Measurements from ENCODE around the gene MYEOV. TPM values are rescaled to one million over a fixed set of nuclear protein-coding genes. Genes with fewer than 3 reads are reported as not detected.

The MYEOV gene
- total and polyA plus RNA-seq, 4 donors, result 0.79 to 0.90 TPM; not detected in 2

- Histone ChIP-seq H3K9me3 (ENCODE audit: control insufficient read depth in 4 of 4, low read length in 3 of 4) (no peaks in the 10 kb centered on the region), H3K27ac (ENCODE audit: low read depth in 1 of 2, low read length in 2 of 2) (no peak overlapping the region), H3K36me3 (ENCODE audit: control insufficient read depth in 4 of 4, insufficient read depth in 3 of 4, low read depth in 1 of 4, low read length in 3 of 4) (no peaks in the 10 kb centered on the region), H3K27me3 (ENCODE audit: control insufficient read depth in 4 of 4, insufficient read depth in 4 of 4, low read length in 3 of 4) (no peaks in the 10 kb centered on the region), H3K4me1 (ENCODE audit: control insufficient read depth in 4 of 4, insufficient read depth in 4 of 4, low read length in 3 of 4) (peaks cover 0 to 5% (median 0%) of the 10 kb centered on the region in 4 donors), H3K9ac (ENCODE audit: low read depth in 1 of 2, low read length in 2 of 2) (no peak overlapping the region), H3K4me3 (ENCODE audit: low read depth in 1 of 3, low read length in 3 of 3) (no peak overlapping the region)
- DNase-seq (ENCODE audit: low spot score), result no peak
- TF ChIP-seq FOXA2 (IDR thresholded peaks at IDR 0.05) (no peak), GABPA (IDR thresholded peaks at IDR 0.05 in 1 of 2, conservative IDR thresholded peaks at IDR 0.05 in 1 of 2) (no peak), ZBTB33 (IDR thresholded peaks at IDR 0.05) (no peak), RAD21 (IDR thresholded peaks at IDR 0.05) (no peak), FOXA1 (IDR thresholded peaks at IDR 0.05) (no peak), TAF1 (conservative IDR thresholded peaks at IDR 0.05) (no peak), SP1 (IDR thresholded peaks at IDR 0.05) (no peak), REST (IDR thresholded peaks at IDR 0.05) (no peak)
- WGBS, result 91% methylated on average over 11 of the region's 11 CpGs
Measured at GRCh38 chr11:69285766-69286165, 8.2 kb upstream of the MYEOV start.

GRCh38 chr11:69286374-69287371 lies 7.3 kb upstream of the MYEOV start:
- 85% methylated on average over 38 of the region's 38 CpGs for WGBS
- H3K9me3 ChIP-seq (ENCODE audit: control insufficient read depth in 4 of 4, low read length in 3 of 4), result no peaks in the 10 kb centered on the region
- no peaks in the 10 kb centered on the region for H3K36me3 ChIP-seq (ENCODE audit: control insufficient read depth in 4 of 4, insufficient read depth in 3 of 4, low read depth in 1 of 4, low read length in 3 of 4)
- no peak for DNase-seq (ENCODE audit: low spot score)
- H3K4me1 ChIP-seq (ENCODE audit: control insufficient read depth in 4 of 4, insufficient read depth in 4 of 4, low read length in 3 of 4), result peaks cover 0 to 5% (median 0%) of the 10 kb centered on the region in 4 donors
- H3K27ac ChIP-seq (ENCODE audit: low read depth in 1 of 2, low read length in 2 of 2), result no peak overlapping the region
- H3K27me3 ChIP-seq (ENCODE audit: control insufficient read depth in 4 of 4, insufficient read depth in 4 of 4, low read length in 3 of 4), result no peaks in the 10 kb centered on the region
- no peak overlapping the region for H3K9ac ChIP-seq (ENCODE audit: low read depth in 1 of 2, low read length in 2 of 2)
- no peak overlapping the region for H3K4me3 ChIP-seq (ENCODE audit: low read depth in 1 of 3, low read length in 3 of 3)
- TF ChIP-seq MAX (IDR thresholded peaks at IDR 0.05) (no peak), RAD21 (IDR thresholded peaks at IDR 0.05) (no peak), REST (IDR thresholded peaks at IDR 0.05) (no peak), FOXA1 (IDR thresholded peaks at IDR 0.05) (no peak), EGR1 (IDR thresholded peaks at IDR 0.05; ENCODE audit: low read depth in 2 of 2) (no peak), HNF4A (conservative IDR thresholded peaks at IDR 0.05) (no peak), JUND (IDR thresholded peaks at IDR 0.05) (no peak), ATF3 (IDR thresholded peaks at IDR 0.05) (no peak), SP1 (IDR thresholded peaks at IDR 0.05) (no peak), HNF4G (IDR thresholded peaks at IDR 0.05) (no peak), YY1 (IDR thresholded peaks at IDR 0.05) (no peak), ZBTB33 (IDR thresholded peaks at IDR 0.05) (no peak), FOXA2 (IDR thresholded peaks at IDR 0.05) (no peak), CTCF (IDR thresholded peaks at IDR 0.05; ENCODE audit: low read depth, low read length, missing input control) (no peak)
